HFFc6 (cell line): Measurements from ENCODE around the gene GRID1. TPM values are rescaled to one million over a fixed set of nuclear protein-coding genes. Genes with fewer than 3 reads are reported as not detected.

Experiments used
- DNase-seq: peaks from one replicate; pipeline ENCODE4 v3.0.0-alpha.2; 2018
- H3K27ac Mint-ChIP-seq: 2 replicates; pipeline ENCODE4 v1.8.0; 2020; ENCODE audit warnings: mild to moderate bottlenecking, mixed read lengths
- H3K27me3 Mint-ChIP-seq: 2 replicates; pipeline ENCODE4 v1.8.0; 2021; ENCODE audit warnings: mild to moderate bottlenecking, moderate library complexity, mixed read lengths; ENCODE audit not compliant: insufficient read depth
- H3K36me3 Mint-ChIP-seq: 2 replicates; pipeline ENCODE4 v1.8.0; 2021; ENCODE audit warnings: low read depth, mixed read lengths
- H3K4me1 Mint-ChIP-seq: 2 replicates; pipeline ENCODE4 v1.8.0; 2020; ENCODE audit warnings: low read depth, mixed read lengths
- H3K4me3 Mint-ChIP-seq: 2 replicates; pipeline ENCODE4 v1.8.0; 2020; ENCODE audit warnings: mild to moderate bottlenecking, moderate library complexity, mixed read lengths
- H3K9me3 Mint-ChIP-seq: 2 replicates; pipeline ENCODE4 v1.8.0; 2020; ENCODE audit warnings: mild to moderate bottlenecking, mixed read lengths
- total RNA-seq, 6 experiments: library from RNA; stranded (reverse); fragmentation: NEBNext Ultra II Directional; extraction: Animal tissue kit (Norgen Biotek cat#: 25700); gene quantifications; 2 replicates in 1 of 6; 3 replicates in 5 of 6; pipeline ENCODE4 v1.2.3, GENCODE V29; 2021
- TF ChIP-seq, protein P1 (sequence below): fragments of 200-600 bp; sonication (generic); IDR thresholded peaks from 2 replicates; pipeline ENCODE4 v1.5.0; 2021; ENCODE audit warnings: antibody characterized with exemption, mild to moderate bottlenecking

The GRID1 gene
- total RNA-seq, 6 experiments from 2014 or later: not detected

DNA sequence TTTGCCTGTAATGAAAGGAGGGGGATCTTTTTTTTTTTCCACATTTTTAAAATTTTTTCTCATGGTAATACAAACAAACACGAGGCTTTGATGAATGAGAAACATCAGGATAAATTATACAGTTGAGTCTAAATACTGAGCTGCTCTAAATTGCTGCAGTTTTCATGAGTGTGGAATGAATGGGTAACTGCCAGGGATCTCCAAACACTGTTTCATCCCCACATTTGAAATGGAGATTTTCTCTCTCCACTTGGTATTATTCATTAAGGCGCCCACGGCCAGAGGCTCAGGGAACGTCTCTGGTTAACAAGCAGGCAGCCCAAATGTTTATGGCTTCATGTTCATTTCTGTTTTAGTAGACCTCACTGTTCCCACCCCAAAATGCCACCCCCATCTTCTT lies 717.1 kb downstream of the GRID1 start:
- no peak overlapping the region for H3K27ac Mint-ChIP-seq
- peaks cover 11% of the 10 kb centered on the region; the same call in 1 of the 2 replicates for H3K36me3 Mint-ChIP-seq
- H3K9me3 Mint-ChIP-seq: peaks cover 62% of the 10 kb centered on the region
- TF ChIP-seq, protein P1, sequence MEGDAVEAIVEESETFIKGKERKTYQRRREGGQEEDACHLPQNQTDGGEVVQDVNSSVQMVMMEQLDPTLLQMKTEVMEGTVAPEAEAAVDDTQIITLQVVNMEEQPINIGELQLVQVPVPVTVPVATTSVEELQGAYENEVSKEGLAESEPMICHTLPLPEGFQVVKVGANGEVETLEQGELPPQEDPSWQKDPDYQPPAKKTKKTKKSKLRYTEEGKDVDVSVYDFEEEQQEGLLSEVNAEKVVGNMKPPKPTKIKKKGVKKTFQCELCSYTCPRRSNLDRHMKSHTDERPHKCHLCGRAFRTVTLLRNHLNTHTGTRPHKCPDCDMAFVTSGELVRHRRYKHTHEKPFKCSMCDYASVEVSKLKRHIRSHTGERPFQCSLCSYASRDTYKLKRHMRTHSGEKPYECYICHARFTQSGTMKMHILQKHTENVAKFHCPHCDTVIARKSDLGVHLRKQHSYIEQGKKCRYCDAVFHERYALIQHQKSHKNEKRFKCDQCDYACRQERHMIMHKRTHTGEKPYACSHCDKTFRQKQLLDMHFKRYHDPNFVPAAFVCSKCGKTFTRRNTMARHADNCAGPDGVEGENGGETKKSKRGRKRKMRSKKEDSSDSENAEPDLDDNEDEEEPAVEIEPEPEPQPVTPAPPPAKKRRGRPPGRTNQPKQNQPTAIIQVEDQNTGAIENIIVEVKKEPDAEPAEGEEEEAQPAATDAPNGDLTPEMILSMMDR: no peak
- no peaks in the 10 kb centered on the region for H3K27me3 Mint-ChIP-seq
- H3K4me3 Mint-ChIP-seq: no peak overlapping the region
- no peaks in the 10 kb centered on the region for H3K4me1 Mint-ChIP-seq
- no peak for DNase-seq

DNA sequence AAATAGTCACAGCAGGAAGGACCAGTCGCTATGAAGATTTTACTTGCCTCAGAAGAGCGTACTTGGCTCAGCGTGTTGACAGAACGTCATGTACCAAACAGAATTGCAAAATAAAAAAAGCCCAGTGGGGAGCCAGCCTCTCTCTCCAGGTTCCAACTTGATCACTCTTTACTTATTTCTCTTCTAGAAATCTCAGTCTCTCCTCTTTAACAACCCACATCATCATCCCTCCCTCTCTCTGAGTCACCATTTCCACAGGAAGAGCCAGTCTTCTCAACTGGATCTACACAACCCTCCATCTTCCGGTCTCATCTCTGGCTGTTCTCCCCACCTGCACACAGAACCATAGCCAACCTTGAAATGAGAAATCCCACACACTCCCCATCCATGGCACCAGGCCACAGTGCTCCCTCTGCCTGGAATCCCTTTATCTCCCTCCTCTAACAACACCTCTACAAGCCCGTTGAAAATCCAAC lies 718.3 kb downstream of the GRID1 start:
- TF ChIP-seq, protein P1: no peak
- Mint-ChIP-seq H3K27me3 (0 out of 2 replicates have a peak, but pooled peaks cover under 1% of the 10 kb centered on the region), H3K27ac (no peak overlapping the region), H3K4me1 (no peaks in the 10 kb centered on the region), H3K36me3 (peaks cover 11% of the 10 kb centered on the region; the same call in 1 of the 2 replicates), H3K4me3 (no peak overlapping the region), H3K9me3 (peaks cover 58% of the 10 kb centered on the region)
- DNase-seq: no peak

DNA sequence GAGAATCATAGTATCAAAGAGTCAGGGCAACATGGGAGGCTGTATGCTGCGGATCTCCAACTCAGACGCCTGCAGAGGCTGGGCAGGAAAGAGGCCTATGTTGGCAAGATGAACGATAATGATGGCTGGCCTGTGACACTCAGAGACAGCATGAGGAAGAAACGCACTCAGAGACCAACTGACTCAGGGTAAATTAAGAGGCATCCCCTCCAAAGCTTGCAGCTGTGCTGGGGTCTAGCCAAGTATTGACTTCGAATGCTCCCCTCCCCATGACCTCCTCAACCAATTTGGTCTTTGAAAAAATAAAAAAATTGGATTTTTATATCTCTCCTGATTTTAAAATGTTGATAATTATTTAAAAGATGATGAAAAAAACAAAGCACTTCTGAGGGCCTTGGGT lies 718.9 kb downstream of the GRID1 start:
- Mint-ChIP-seq H3K27ac (no peak overlapping the region), H3K4me3 (no peak overlapping the region)

DNA sequence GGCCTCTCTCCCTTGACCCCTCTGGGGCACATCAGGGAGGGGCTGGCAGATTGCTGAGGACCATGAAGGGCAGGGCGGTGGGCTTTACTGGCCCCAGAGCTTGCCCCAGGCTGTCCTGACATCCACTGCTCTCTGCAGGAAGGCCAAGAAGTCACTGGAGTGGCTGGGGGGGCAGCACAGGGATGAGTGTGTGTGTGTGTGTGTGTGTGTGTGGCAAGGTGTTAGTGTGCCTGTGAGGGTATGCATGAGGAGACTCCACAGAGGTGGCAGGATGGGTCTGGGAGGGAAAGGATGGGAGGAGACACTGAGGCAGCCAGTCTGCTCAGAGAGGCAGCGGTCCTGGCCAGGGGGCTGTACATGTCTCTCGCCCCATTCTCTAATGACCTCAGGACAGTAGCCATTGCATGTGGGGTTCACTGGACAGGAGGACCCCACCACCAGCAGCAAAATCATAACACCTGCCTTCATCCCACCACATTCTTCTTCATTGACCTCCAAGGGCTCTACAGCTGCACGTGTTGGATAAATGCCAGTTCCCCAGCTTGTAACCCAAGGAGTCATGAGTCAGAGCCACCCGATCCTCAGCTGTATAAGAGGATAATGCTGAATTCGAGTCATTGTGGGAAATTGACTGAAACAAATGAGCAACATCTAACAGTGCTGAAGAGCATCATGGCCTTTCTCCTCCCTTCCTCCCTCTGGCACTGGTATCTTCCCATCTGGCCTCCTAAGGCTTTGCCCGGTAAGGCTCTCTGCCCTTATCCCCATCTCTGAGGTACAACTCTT lies 720.5 kb downstream of the GRID1 start:
- 0 out of 2 replicates have a peak, but pooled peaks cover 2% of the 10 kb centered on the region for H3K27me3 Mint-ChIP-seq
- peaks cover 49% of the 10 kb centered on the region for H3K9me3 Mint-ChIP-seq
- H3K36me3 Mint-ChIP-seq: peaks cover 11% of the 10 kb centered on the region; the same call in 1 of the 2 replicates
- no peak for DNase-seq
- TF ChIP-seq, protein P1: no peak
- no peaks in the 10 kb centered on the region; the same call in 1 of the 2 replicates for H3K4me1 Mint-ChIP-seq
- H3K27ac Mint-ChIP-seq: no peak overlapping the region
- no peak overlapping the region for H3K4me3 Mint-ChIP-seq

More for the DNA sequence above, 718.9 kb downstream of the GRID1 start:
- DNase-seq: no peak
- Mint-ChIP-seq H3K4me1 (no peaks in the 10 kb centered on the region; the same call in 1 of the 2 replicates), H3K9me3 (peaks cover 53% of the 10 kb centered on the region), H3K36me3 (peaks cover 11% of the 10 kb centered on the region; the same call in 1 of the 2 replicates), H3K27me3 (0 out of 2 replicates have a peak, but pooled peaks cover 2% of the 10 kb centered on the region)
- TF ChIP-seq, protein P1: no peak

DNA sequence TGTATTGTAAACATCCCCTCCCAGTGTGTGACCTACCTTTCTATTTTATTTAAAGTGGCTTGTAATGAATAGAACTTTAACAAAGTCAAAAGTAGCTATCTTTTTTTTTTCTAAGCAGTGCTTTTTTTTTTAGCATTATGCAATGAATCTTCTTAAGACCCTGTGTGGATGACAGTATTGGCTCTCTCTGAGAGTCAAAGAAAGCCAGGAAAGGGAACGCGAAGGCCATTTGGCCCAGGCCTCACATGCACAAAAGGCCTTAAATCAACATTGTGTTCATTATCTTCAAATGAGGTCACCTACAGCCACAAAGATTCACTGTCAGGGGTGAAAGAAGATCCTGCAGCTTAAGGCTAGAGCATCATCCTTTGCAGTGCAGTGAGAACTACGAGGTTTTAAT lies 721.5 kb downstream of the GRID1 start:
- no peak overlapping the region for H3K4me3 Mint-ChIP-seq
- H3K9me3 Mint-ChIP-seq: peaks cover 49% of the 10 kb centered on the region
- TF ChIP-seq, protein P1: no peak
- peaks cover 11% of the 10 kb centered on the region; the same call in 1 of the 2 replicates for H3K36me3 Mint-ChIP-seq
- DNase-seq: no peak
- no peak overlapping the region for H3K27ac Mint-ChIP-seq
- H3K27me3 Mint-ChIP-seq: 0 out of 2 replicates have a peak, but pooled peaks cover 2% of the 10 kb centered on the region
- H3K4me1 Mint-ChIP-seq: no peaks in the 10 kb centered on the region; the same call in 1 of the 2 replicates
